HEK293T (cell line): ENCODE results near the gene CYP17A1.

ENCODE experiments used
- CTCF ChIA-PET: fragments of 350-600 bp; formaldehyde crosslinking; extraction: SDS; loops from one replicate; lab custom pipeline; 2021; ENCODE audit warnings: antibody characterized with exemption, inconsistent platforms; lab: Yijun Ruan, JAX
- POLR2A ChIA-PET: fragments of 350-600 bp; formaldehyde crosslinking; extraction: SDS; loops from one replicate; lab custom pipeline; 2020; ENCODE audit warnings: antibody characterized with exemption, inconsistent platforms; lab: Yijun Ruan, JAX
- DNase-seq: peaks from one replicate; pipeline ENCODE4 v3.0.0; 2012; ENCODE audit warnings: mixed read lengths; ENCODE audit errors: extremely low spot score
- ARNT ChIP-seq: fragments of 450-650 bp; IDR thresholded peaks from 2 replicates; pipeline ENCODE4 v1.6.1; 2017; ENCODE audit warnings: mild to moderate bottlenecking
- BHLHE40 ChIP-seq: fragments of 450-650 bp; IDR thresholded peaks from 2 replicates; pipeline ENCODE4 v1.6.1; 2016; ENCODE audit warnings: mild to moderate bottlenecking, moderate library complexity, borderline replicate concordance
- CTBP1 ChIP-seq: fragments of 450-650 bp; IDR thresholded peaks from 2 replicates; pipeline ENCODE4 v1.6.1; 2016; ENCODE audit warnings: borderline replicate concordance
- ELF4 ChIP-seq: fragments of 450-650 bp; IDR thresholded peaks from 2 replicates; pipeline ENCODE4 v1.6.1; 2017; ENCODE audit warnings: antibody characterized with exemption
- FOXA1 ChIP-seq: fragments of 450-650 bp; IDR thresholded peaks from 2 replicates; pipeline ENCODE4 v1.6.1; 2016; ENCODE audit warnings: mild to moderate bottlenecking
- FOXK2 ChIP-seq: fragments of 450-650 bp; IDR thresholded peaks from 2 replicates; pipeline ENCODE4 v1.6.1; 2016; ENCODE audit warnings: mild to moderate bottlenecking
- FOXM1 ChIP-seq: fragments of 450-650 bp; IDR thresholded peaks from 2 replicates; pipeline ENCODE4 v1.6.1; 2017; ENCODE audit warnings: mild to moderate bottlenecking, borderline replicate concordance
- HDGF ChIP-seq: fragments of 450-650 bp; IDR thresholded peaks from 2 replicates; pipeline ENCODE4 v1.6.1; 2017; ENCODE audit warnings: antibody characterized with exemption, borderline replicate concordance
- L3MBTL2 ChIP-seq: fragments of 450-650 bp; conservative IDR thresholded peaks from 2 replicates; pipeline ENCODE4 v1.6.1; 2016; ENCODE audit warnings: mild to moderate bottlenecking
- LEF1 ChIP-seq: fragments of 450-650 bp; IDR thresholded peaks from 2 replicates; pipeline ENCODE4 v1.6.1; 2017; ENCODE audit warnings: mild to moderate bottlenecking, borderline replicate concordance
- NFRKB ChIP-seq: fragments of 450-650 bp; IDR thresholded peaks from 2 replicates; pipeline ENCODE4 v1.6.1; 2016; ENCODE audit warnings: mild to moderate bottlenecking, moderate library complexity
- SP1 ChIP-seq: fragments of 450-650 bp; IDR thresholded peaks from 2 replicates; pipeline ENCODE4 v1.6.1; 2017
- SUZ12 ChIP-seq: fragments of 450-650 bp; IDR thresholded peaks from 2 replicates; pipeline ENCODE4 v1.6.1; 2016; ENCODE audit warnings: mild to moderate bottlenecking
- TARDBP ChIP-seq: fragments of 450-650 bp; IDR thresholded peaks from 2 replicates; pipeline ENCODE4 v1.6.1; 2016
- ZNF384 ChIP-seq: fragments of 450-650 bp; IDR thresholded peaks from 2 replicates; pipeline ENCODE4 v1.6.1; 2016
- TF ChIP-seq, protein P1 (sequence below): fragments of 450-650 bp; IDR thresholded peaks from 2 replicates; pipeline ENCODE4 v1.6.1; 2016

Gene CYP17A1

GRCh38 chr10:102799691-102800471 lies 37.3 kb downstream of the CYP17A1 start:
- ChIA-PET POLR2A (no interaction called here), CTCF (no interaction called here)
- no peak for DNase-seq

GRCh38 chr10:102796407-102797176 lies 40.6 kb downstream of the CYP17A1 start:
- ChIA-PET CTCF (no interaction called here), POLR2A (no interaction called here)
- DNase-seq = no peak
- TF ChIP-seq BHLHE40 (no peak), SP1 (no peak), FOXA1 (no peak), ELF4 (no peak), CTBP1 (no peak), ARNT (no peak), TARDBP (no peak), SUZ12 (no peak), FOXK2 (no peak)
- TF ChIP-seq, protein P1, sequence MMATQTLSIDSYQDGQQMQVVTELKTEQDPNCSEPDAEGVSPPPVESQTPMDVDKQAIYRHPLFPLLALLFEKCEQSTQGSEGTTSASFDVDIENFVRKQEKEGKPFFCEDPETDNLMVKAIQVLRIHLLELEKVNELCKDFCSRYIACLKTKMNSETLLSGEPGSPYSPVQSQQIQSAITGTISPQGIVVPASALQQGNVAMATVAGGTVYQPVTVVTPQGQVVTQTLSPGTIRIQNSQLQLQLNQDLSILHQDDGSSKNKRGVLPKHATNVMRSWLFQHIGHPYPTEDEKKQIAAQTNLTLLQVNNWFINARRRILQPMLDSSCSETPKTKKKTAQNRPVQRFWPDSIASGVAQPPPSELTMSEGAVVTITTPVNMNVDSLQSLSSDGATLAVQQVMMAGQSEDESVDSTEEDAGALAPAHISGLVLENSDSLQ = no peak

More at GRCh38 chr10:102799691-102800471, 37.3 kb downstream of the CYP17A1 start:
- no peak for TF ChIP-seq FOXM1
- TF ChIP-seq CTBP1 = no peak
- TF ChIP-seq TARDBP = no peak
- TF ChIP-seq SUZ12 = no peak
- TF ChIP-seq BHLHE40 = no peak
- no peak for TF ChIP-seq NFRKB
- TF ChIP-seq ELF4 = no peak
- TF ChIP-seq FOXK2 = no peak
- no peak for TF ChIP-seq HDGF
- TF ChIP-seq ARNT = no peak
- TF ChIP-seq LEF1 = no peak

GRCh38 chr10:102795453-102796406 lies 41.5 kb downstream of the CYP17A1 start:
- no peak for TF ChIP-seq BHLHE40
- TF ChIP-seq TARDBP = no peak
- no peak for TF ChIP-seq FOXK2
- no peak for TF ChIP-seq FOXM1
- CTCF ChIA-PET = no interaction called here
- DNase-seq = no peak
- POLR2A ChIA-PET = no interaction called here

DNA sequence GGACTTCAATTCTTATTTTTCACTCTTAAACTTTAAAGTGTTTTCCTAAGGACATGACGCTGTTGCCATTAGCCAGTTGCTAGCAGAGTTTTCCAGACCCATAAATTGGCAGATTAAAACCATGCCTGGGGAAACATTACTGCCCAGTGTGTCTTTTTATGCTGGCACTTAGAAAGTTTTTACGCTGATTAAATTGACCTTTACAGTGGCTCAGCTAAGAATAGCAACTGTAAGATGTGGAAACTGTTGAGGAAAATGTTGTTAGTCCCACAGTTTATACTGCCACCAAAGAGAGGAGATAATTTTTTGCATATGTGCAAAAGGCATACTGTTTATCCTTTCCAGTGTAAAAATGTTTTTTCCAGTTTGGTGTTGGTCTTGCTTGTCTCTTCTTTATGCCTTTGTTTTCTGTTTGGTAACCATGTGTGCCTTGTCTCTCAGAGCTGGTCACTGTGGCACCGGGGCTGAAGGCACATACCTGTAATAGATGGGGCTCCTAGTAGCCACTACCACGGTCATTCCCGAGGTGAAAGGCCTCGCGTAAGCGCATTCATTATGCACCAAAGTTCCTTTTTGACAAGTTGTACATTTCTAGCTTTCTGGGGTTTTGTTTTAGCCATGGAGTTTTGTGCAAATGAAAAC lies 45.3 kb downstream of the CYP17A1 start:
- CTCF ChIA-PET = no interaction called here

GRCh38 chr10:102785818-102786217 lies 51.4 kb downstream of the CYP17A1 start:
- POLR2A ChIA-PET = no interaction called here
- CTCF ChIA-PET = no interaction called here
- no peak for DNase-seq
- TF ChIP-seq SUZ12 = no peak
- TF ChIP-seq L3MBTL2 = no peak
- no peak for TF ChIP-seq TARDBP
- TF ChIP-seq BHLHE40 = no peak

More for the DNA sequence above, 45.3 kb downstream of the CYP17A1 start:
- no peak for TF ChIP-seq FOXA1
- TF ChIP-seq, protein P1 = 0 out of 2 replicates have a peak, but pooled peaks have one; percentile 8
- peak; percentile 14; the same call in 1 of the 2 replicates for TF ChIP-seq CTBP1
- POLR2A ChIA-PET = no interaction called here
- DNase-seq = no peak

DNA sequence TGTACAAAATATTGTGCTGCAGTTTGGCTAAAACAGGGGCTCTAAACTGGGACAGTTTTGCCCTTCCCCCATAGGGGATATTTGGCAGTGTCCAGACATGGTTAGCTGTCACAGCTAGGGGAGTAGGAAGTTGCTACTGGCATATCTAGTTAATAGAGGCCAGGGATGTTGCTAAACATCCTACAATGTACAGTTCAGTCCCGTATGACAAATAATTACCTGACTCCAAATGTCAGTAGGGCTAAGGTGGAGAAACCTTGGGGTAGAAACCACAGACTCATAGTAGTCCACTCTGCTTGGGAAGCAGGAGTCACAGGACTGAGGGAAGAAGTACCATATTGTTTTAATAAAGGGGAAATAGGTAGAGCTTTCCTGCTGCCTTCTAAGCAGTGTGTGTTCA lies 53.6 kb downstream of the CYP17A1 start:
- DNase-seq = no peak
- CTCF ChIA-PET = no interaction called here
- no peak for TF ChIP-seq HDGF
- no peak for TF ChIP-seq CTBP1
- TF ChIP-seq SP1 = no peak
- no peak for TF ChIP-seq SUZ12
- no peak for TF ChIP-seq ZNF384
- TF ChIP-seq BHLHE40 = no peak
- TF ChIP-seq FOXM1 = no peak
- POLR2A ChIA-PET = no interaction called here
